Measurements from ENCODE around the gene CNDP2.

DNA sequence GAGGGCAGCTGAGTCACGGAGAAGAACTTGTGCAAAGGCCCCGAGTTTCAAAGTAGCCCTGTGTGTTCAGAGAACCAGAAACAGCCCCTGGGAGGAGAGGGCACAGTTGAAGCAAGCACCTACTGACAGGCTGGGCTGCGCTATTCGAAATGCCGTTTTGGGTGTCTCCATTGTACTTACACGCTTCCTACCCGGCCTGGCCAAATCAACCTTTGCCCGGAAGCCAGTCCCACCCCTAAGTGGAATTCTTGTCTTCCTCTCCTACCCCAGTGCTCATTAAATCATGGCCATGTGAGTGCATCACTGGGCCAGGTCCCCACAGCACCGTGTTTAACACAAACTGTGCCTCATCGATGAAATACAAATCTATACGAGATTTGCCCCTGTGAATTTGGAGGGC is 45.0 kb upstream of the CNDP2 start:
- TF ChIP-seq EZH2 (IDR thresholded peaks at IDR 0.05; ENCODE audit: low read depth), result no peak
- TF ChIP-seq, protein P1, sequence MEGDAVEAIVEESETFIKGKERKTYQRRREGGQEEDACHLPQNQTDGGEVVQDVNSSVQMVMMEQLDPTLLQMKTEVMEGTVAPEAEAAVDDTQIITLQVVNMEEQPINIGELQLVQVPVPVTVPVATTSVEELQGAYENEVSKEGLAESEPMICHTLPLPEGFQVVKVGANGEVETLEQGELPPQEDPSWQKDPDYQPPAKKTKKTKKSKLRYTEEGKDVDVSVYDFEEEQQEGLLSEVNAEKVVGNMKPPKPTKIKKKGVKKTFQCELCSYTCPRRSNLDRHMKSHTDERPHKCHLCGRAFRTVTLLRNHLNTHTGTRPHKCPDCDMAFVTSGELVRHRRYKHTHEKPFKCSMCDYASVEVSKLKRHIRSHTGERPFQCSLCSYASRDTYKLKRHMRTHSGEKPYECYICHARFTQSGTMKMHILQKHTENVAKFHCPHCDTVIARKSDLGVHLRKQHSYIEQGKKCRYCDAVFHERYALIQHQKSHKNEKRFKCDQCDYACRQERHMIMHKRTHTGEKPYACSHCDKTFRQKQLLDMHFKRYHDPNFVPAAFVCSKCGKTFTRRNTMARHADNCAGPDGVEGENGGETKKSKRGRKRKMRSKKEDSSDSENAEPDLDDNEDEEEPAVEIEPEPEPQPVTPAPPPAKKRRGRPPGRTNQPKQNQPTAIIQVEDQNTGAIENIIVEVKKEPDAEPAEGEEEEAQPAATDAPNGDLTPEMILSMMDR (conservative IDR thresholded peaks at IDR 0.05), result no peak
